Measurements from ENCODE around the gene RGL1. TPM values are rescaled to one million over a fixed set of nuclear protein-coding genes. Genes with fewer than 3 reads are reported as not detected.

RGL1 gene
- total RNA-seq, 1 donor from 2014 or later = 2.2 TPM

GRCh38 chr1:183881387-183882131 is 76.6 kb downstream of the RGL1 start:
- intact Hi-C loops (cut with micrococcal nuclease) = no loop called here
- Mint-ChIP-seq H3K27me3 (ENCODE audit: low read depth) (no peaks in the 10 kb centered on the region), H3K36me3 (ENCODE audit: low read depth) (peaks cover 3% of the 10 kb centered on the region), H3K27ac (no peak overlapping the region), H3K4me3 (ENCODE audit: low read depth) (no peak overlapping the region), H3K4me1 (ENCODE audit: low read depth) (no peaks in the 10 kb centered on the region), H3K9me3 (no peaks in the 10 kb centered on the region)
- no peak for DNase-seq (ENCODE audit: low spot score)

GRCh38 chr1:183882335-183883167 is 77.6 kb downstream of the RGL1 start:
- H3K4me1 Mint-ChIP-seq (ENCODE audit: low read depth) = peaks cover 5% of the 10 kb centered on the region

GRCh38 chr1:183883623-183884022 is 78.7 kb downstream of the RGL1 start:
- H3K4me1 Mint-ChIP-seq (ENCODE audit: low read depth) = peaks cover 14% of the 10 kb centered on the region
- peaks cover 3% of the 10 kb centered on the region for H3K36me3 Mint-ChIP-seq (ENCODE audit: low read depth)
- H3K9me3 Mint-ChIP-seq = no peaks in the 10 kb centered on the region
- H3K27me3 Mint-ChIP-seq (ENCODE audit: low read depth) = no peaks in the 10 kb centered on the region
- DNase-seq (ENCODE audit: low spot score) = no peak
- H3K27ac Mint-ChIP-seq = no peak overlapping the region
- H3K4me3 Mint-ChIP-seq (ENCODE audit: low read depth) = no peak overlapping the region
- intact Hi-C loops (cut with micrococcal nuclease) = no loop called here

More at GRCh38 chr1:183882335-183883167, 77.6 kb downstream of the RGL1 start:
- Mint-ChIP-seq H3K36me3 (ENCODE audit: low read depth) (peaks cover 3% of the 10 kb centered on the region), H3K27me3 (ENCODE audit: low read depth) (no peaks in the 10 kb centered on the region), H3K4me3 (ENCODE audit: low read depth) (no peak overlapping the region), H3K27ac (no peak overlapping the region), H3K9me3 (no peaks in the 10 kb centered on the region)
- no peak for DNase-seq (ENCODE audit: low spot score)
- intact Hi-C loops (cut with micrococcal nuclease) = no loop called here

- intact Hi-C loops (cut with micrococcal nuclease) = no loop called here
- no peak for DNase-seq (ENCODE audit: low spot score)
- Mint-ChIP-seq H3K9me3 (no peaks in the 10 kb centered on the region), H3K4me1 (ENCODE audit: low read depth) (peaks cover 22% of the 10 kb centered on the region), H3K27ac (no peak overlapping the region), H3K36me3 (ENCODE audit: low read depth) (peaks cover 3% of the 10 kb centered on the region), H3K27me3 (ENCODE audit: low read depth) (no peaks in the 10 kb centered on the region), H3K4me3 (ENCODE audit: low read depth) (no peak overlapping the region)
These were observed 79.6 kb downstream of the RGL1 start for GRCh38 chr1:183884526-183884925.

GRCh38 chr1:183885142-183885735 is 80.3 kb downstream of the RGL1 start:
- DNase-seq (ENCODE audit: low spot score) = no peak
- Mint-ChIP-seq H3K27ac (no peak overlapping the region), H3K9me3 (no peaks in the 10 kb centered on the region), H3K36me3 (ENCODE audit: low read depth) (peaks cover 3% of the 10 kb centered on the region), H3K27me3 (ENCODE audit: low read depth) (no peaks in the 10 kb centered on the region), H3K4me1 (ENCODE audit: low read depth) (peaks cover 22% of the 10 kb centered on the region), H3K4me3 (ENCODE audit: low read depth) (no peak overlapping the region)
- intact Hi-C loops (cut with micrococcal nuclease) = no loop called here

DNA sequence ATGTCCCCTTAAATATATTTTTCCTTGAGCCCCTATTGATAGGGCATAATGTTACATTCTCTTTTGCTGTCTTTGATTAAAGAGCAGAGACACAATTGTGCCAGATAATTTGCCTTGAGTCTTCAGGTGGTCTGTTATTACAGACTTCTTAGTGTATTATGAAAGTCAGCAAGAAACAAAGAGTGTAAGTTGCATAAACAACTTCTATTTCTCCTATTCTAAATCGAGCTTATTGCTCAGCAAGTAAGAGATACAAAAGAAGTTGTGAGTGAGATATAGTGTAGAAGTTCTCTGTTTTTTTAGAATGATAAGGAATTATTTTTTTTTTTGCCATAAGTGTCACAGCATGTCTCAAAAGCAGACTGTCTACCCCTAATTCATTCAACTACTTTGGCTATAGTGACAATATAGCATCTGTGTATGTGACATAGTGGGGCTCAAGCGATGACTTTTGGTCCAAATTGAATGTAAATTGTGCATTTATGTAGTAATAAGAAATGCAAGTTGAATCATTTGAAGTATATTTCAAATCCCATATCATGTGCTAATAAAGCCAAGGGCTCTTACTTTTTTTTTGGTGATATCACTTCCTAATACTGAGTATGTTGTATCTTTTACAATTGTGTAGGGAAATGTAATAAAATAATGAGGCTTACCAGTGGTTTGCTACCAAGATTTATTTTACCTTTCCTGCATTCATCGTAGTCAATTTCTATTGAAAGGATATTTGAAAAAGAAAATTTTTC is 81.3 kb downstream of the RGL1 start:
- Mint-ChIP-seq H3K4me3 (ENCODE audit: low read depth) (no peak overlapping the region), H3K9me3 (no peaks in the 10 kb centered on the region), H3K27me3 (ENCODE audit: low read depth) (no peaks in the 10 kb centered on the region), H3K36me3 (ENCODE audit: low read depth) (peaks cover 3% of the 10 kb centered on the region), H3K27ac (no peak overlapping the region), H3K4me1 (ENCODE audit: low read depth) (peaks cover 22% of the 10 kb centered on the region)
- intact Hi-C loops (cut with micrococcal nuclease) = no loop called here
- DNase-seq (ENCODE audit: low spot score) = no peak

- no peak overlapping the region for H3K27ac Mint-ChIP-seq
- H3K4me3 Mint-ChIP-seq (ENCODE audit: low read depth) = no peak overlapping the region
- no peaks in the 10 kb centered on the region for H3K27me3 Mint-ChIP-seq (ENCODE audit: low read depth)
- peaks cover 3% of the 10 kb centered on the region for H3K36me3 Mint-ChIP-seq (ENCODE audit: low read depth)
- intact Hi-C loops (cut with micrococcal nuclease) = no loop called here
- no peaks in the 10 kb centered on the region for H3K9me3 Mint-ChIP-seq
- DNase-seq (ENCODE audit: low spot score) = no peak
- peaks cover 22% of the 10 kb centered on the region for H3K4me1 Mint-ChIP-seq (ENCODE audit: low read depth)
These were observed 81.9 kb downstream of the RGL1 start for GRCh38 chr1:183886853-183887252.

GRCh38 chr1:183887826-183888819 is 83.2 kb downstream of the RGL1 start:
- no peaks in the 10 kb centered on the region for H3K9me3 Mint-ChIP-seq
- peaks cover 3% of the 10 kb centered on the region for H3K36me3 Mint-ChIP-seq (ENCODE audit: low read depth)
- no peak for DNase-seq (ENCODE audit: low spot score)
- H3K4me3 Mint-ChIP-seq (ENCODE audit: low read depth) = no peak overlapping the region
- H3K4me1 Mint-ChIP-seq (ENCODE audit: low read depth) = peaks cover 22% of the 10 kb centered on the region
- H3K27me3 Mint-ChIP-seq (ENCODE audit: low read depth) = no peaks in the 10 kb centered on the region
- H3K27ac Mint-ChIP-seq = no peak overlapping the region
- intact Hi-C loops (cut with micrococcal nuclease) = no loop called here

DNA sequence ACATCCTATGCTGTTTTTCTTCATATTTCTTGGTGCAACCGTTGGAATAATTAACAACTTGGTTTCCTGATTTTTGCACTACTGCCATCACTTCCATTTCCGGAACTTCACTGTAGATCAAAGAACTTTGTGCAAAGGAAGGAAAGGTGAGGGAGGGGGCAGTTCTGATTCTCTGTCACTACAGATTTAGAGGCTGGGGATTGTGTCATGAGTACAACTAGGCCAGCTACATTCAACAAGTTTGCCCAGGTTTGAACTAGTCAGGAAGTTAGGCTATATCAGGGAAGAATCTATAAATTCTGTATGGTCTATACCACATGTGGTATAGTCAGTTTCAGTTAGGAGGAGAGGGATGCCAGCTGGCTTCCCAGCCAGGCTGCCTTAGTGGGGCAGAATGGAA is 84.2 kb downstream of the RGL1 start:
- H3K4me3 Mint-ChIP-seq (ENCODE audit: low read depth) = no peak overlapping the region

DNA sequence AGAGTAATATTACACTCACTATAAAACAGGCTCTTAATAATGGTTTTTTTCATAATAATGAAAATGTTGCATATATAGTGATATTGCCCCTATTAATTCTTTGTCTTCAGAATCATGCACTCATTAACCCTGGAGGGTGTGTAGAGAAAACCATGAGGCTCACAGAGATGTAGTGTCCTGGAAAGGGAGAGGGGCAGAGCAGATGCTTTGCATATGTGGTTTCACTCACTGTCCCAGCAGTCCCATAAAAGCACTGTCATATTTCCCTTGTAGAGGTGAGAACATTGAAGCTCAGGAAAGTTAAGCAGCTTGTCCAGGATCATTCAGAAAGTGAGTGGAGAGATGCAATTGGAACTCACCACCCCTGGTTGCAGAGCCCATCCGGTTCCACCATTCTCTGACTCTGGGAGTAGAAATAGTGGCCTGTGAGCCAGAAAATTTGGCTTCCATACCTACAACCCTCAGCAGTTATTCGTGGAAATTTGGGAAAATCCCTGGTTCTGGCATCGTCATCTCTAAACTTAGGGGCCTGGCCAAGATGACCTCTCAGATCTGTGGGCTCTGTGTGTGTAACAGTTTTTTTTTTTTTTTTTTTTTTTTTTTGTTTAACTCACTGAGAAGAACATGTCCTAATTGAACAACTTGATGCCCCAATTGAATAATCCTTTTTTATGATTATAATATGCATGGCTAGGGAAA is 86.4 kb downstream of the RGL1 start:
- intact Hi-C loops (cut with micrococcal nuclease) = no loop called here
- H3K9me3 Mint-ChIP-seq = no peaks in the 10 kb centered on the region
- H3K4me1 Mint-ChIP-seq (ENCODE audit: low read depth) = peaks cover 28% of the 10 kb centered on the region
- no peaks in the 10 kb centered on the region for H3K27me3 Mint-ChIP-seq (ENCODE audit: low read depth)
- no peak overlapping the region for H3K4me3 Mint-ChIP-seq (ENCODE audit: low read depth)
- no peak for DNase-seq (ENCODE audit: low spot score)
- H3K27ac Mint-ChIP-seq = no peak overlapping the region
- no peaks in the 10 kb centered on the region for H3K36me3 Mint-ChIP-seq (ENCODE audit: low read depth)

More for the DNA sequence above, 84.2 kb downstream of the RGL1 start:
- no peak for DNase-seq (ENCODE audit: low spot score)
- Mint-ChIP-seq H3K27ac (no peak overlapping the region), H3K36me3 (ENCODE audit: low read depth) (peaks cover 3% of the 10 kb centered on the region), H3K27me3 (ENCODE audit: low read depth) (no peaks in the 10 kb centered on the region), H3K9me3 (no peaks in the 10 kb centered on the region), H3K4me1 (ENCODE audit: low read depth) (peaks cover 22% of the 10 kb centered on the region)
- intact Hi-C loops (cut with micrococcal nuclease) = no loop called here

DNA sequence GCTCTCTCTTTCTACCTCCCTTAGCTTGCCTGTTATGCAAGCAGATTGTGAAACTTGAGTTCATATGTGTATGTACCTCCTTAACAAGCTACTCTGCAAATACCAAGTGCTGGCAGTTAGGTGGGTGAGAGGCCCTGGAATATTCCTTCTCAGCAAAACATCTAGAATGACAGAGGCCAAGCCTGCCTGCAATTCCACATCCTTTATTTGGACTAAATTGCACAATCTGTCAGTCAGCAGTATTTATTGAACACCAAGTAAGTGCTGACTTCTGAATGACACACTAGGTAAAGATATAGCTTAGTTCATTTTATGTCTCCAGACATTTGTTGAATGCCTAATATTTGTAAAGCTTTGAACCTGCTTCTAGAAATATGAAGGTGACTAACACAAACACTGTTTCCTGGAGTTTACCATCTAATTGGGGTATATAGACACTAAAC is 87.5 kb downstream of the RGL1 start:
- Mint-ChIP-seq H3K9me3 (no peaks in the 10 kb centered on the region), H3K27me3 (ENCODE audit: low read depth) (no peaks in the 10 kb centered on the region), H3K4me1 (ENCODE audit: low read depth) (peaks cover 32% of the 10 kb centered on the region), H3K36me3 (ENCODE audit: low read depth) (no peaks in the 10 kb centered on the region), H3K27ac (no peak overlapping the region), H3K4me3 (ENCODE audit: low read depth) (no peak overlapping the region)
- DNase-seq (ENCODE audit: low spot score) = no peak
- intact Hi-C loops (cut with micrococcal nuclease) = no loop called here
